Esophagus muscularis mucosa (tissue), 4 donors: Measurements from ENCODE around the gene PLD4.

ENCODE experiments used
- CTCF ChIP-seq, 3 experiments: fragments of 200-600 bp in 2 of 3; fragments of 450-650 bp in 1 of 3; sonication (generic) in 2 of 3; IDR thresholded peaks; one replicate each; pipeline ENCODE4 v1.5.1; 2017 to 2019; ENCODE audit warnings: antibody characterized with exemption in 3 of 3, mild to moderate bottlenecking in 2 of 3, moderate library complexity in 1 of 3
- EP300 ChIP-seq: sonication (generic); formaldehyde crosslinking; IDR thresholded peaks from one replicate; pipeline ENCODE4 v1.6.1; 2017; ENCODE audit warnings: antibody characterized with exemption
- POLR2A ChIP-seq: fragments of 450-650 bp; IDR thresholded peaks from one replicate; pipeline ENCODE4 v1.6.1; 2017; ENCODE audit warnings: antibody characterized with exemption, moderate library complexity, mild to moderate bottlenecking, low read depth
- POLR2AphosphoS5 ChIP-seq, 2 donors: sonication (generic); formaldehyde crosslinking; IDR thresholded peaks; one replicate each; pipeline ENCODE4 v1.6.1; 2017; ENCODE audit warnings: antibody characterized with exemption in 2 of 2

- no peak for TF ChIP-seq CTCF (IDR thresholded peaks at IDR 0.05)
- no peak for TF ChIP-seq POLR2A
- TF ChIP-seq POLR2AphosphoS5 (IDR thresholded peaks at IDR 0.05), result peak; percentile 45 to 76
- no peak for TF ChIP-seq EP300
Measured at GRCh38 chr14:104973385-104974145, 48.9 kb downstream of the PLD4 start.
